Measurements from ENCODE around the gene ITGAX.

- TF ChIP-seq ZNF384 (IDR thresholded peaks at IDR 0.05; ENCODE audit: borderline replicate concordance, low read depth, low read length) = no peak
- no peak for TF ChIP-seq NKRF (conservative IDR thresholded peaks at IDR 0.05)
- TF ChIP-seq SP1 (IDR thresholded peaks at IDR 0.05; ENCODE audit: low read depth, low read length) = no peak
- TF ChIP-seq, protein P1, sequence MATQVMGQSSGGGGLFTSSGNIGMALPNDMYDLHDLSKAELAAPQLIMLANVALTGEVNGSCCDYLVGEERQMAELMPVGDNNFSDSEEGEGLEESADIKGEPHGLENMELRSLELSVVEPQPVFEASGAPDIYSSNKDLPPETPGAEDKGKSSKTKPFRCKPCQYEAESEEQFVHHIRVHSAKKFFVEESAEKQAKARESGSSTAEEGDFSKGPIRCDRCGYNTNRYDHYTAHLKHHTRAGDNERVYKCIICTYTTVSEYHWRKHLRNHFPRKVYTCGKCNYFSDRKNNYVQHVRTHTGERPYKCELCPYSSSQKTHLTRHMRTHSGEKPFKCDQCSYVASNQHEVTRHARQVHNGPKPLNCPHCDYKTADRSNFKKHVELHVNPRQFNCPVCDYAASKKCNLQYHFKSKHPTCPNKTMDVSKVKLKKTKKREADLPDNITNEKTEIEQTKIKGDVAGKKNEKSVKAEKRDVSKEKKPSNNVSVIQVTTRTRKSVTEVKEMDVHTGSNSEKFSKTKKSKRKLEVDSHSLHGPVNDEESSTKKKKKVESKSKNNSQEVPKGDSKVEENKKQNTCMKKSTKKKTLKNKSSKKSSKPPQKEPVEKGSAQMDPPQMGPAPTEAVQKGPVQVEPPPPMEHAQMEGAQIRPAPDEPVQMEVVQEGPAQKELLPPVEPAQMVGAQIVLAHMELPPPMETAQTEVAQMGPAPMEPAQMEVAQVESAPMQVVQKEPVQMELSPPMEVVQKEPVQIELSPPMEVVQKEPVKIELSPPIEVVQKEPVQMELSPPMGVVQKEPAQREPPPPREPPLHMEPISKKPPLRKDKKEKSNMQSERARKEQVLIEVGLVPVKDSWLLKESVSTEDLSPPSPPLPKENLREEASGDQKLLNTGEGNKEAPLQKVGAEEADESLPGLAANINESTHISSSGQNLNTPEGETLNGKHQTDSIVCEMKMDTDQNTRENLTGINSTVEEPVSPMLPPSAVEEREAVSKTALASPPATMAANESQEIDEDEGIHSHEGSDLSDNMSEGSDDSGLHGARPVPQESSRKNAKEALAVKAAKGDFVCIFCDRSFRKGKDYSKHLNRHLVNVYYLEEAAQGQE (IDR thresholded peaks at IDR 0.05; ENCODE audit: low read depth, low read length) = no peak
- TF ChIP-seq CTCF (IDR thresholded peaks at IDR 0.05 in 2 of 3, conservative IDR thresholded peaks at IDR 0.05 in 1 of 3; ENCODE audit: control insufficient read depth in 2 of 3, extremely low read depth in 1 of 3, insufficient read depth in 1 of 3, low read depth in 3 of 3, low read length in 3 of 3) = no peak
- no peak for TF ChIP-seq EED (IDR thresholded peaks at IDR 0.05; ENCODE audit: low read depth)
- TF ChIP-seq, protein P2, sequence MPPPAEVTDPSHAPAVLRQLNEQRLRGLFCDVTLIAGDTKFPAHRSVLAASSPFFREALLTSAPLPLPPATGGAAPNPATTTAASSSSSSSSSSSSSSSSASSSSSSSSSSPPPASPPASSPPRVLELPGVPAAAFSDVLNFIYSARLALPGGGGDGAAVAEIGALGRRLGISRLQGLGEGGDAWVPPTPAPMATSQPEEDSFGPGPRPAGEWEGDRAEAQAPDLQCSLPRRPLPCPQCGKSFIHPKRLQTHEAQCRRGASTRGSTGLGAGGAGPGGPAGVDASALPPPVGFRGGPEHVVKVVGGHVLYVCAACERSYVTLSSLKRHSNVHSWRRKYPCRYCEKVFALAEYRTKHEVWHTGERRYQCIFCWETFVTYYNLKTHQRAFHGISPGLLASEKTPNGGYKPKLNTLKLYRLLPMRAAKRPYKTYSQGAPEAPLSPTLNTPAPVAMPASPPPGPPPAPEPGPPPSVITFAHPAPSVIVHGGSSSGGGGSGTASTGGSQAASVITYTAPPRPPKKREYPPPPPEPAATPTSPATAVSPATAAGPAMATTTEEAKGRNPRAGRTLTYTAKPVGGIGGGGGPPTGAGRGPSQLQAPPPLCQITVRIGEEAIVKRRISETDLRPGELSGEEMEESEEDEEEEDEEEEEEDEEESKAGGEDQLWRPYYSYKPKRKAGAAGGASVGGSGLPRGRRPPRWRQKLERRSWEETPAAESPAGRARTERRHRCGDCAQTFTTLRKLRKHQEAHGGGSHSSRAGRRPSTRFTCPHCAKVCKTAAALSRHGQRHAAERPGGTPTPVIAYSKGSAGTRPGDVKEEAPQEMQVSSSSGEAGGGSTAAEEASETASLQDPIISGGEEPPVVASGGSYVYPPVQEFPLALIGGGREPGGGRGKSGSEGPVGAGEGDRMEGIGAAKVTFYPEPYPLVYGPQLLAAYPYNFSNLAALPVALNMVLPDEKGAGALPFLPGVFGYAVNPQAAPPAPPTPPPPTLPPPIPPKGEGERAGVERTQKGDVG (CRISPR knock-in tag; IDR thresholded peaks at IDR 0.05) = no peak
- TF ChIP-seq BHLHE40 (IDR thresholded peaks at IDR 0.05; ENCODE audit: borderline replicate concordance in 1 of 2, low read depth in 2 of 2, low read length in 1 of 2) = no peak
- no peak for TF ChIP-seq SIN3A (IDR thresholded peaks at IDR 0.05; ENCODE audit: low read depth, low read length)
- no peak for TF ChIP-seq EP300 (IDR thresholded peaks at IDR 0.05; ENCODE audit: borderline replicate concordance in 1 of 2, control insufficient read depth in 1 of 2, low read depth in 2 of 2, low read length in 2 of 2)
- TF ChIP-seq EZH2 (IDR thresholded peaks at IDR 0.05; ENCODE audit: borderline replicate concordance, control insufficient read depth, low read depth, low read length) = no peak
- TF ChIP-seq MXI1 (IDR thresholded peaks at IDR 0.05; ENCODE audit: low read depth, low read length) = no peak
- no peak for TF ChIP-seq YY1 (IDR thresholded peaks at IDR 0.05; ENCODE audit: low read depth, low read length)
These were observed 19.5 kb upstream of the ITGAX start for GRCh38 chr16:31335431-31335830.

Measured in GM12878 (cell line).